ENCODE data around the gene IGBP1. TPM values are rescaled to one million over a fixed set of nuclear protein-coding genes. Genes with fewer than 3 reads are reported as not detected.

Gene IGBP1
- total RNA-seq, 1 experiment from 2014 or later: 43.0 TPM

DNA sequence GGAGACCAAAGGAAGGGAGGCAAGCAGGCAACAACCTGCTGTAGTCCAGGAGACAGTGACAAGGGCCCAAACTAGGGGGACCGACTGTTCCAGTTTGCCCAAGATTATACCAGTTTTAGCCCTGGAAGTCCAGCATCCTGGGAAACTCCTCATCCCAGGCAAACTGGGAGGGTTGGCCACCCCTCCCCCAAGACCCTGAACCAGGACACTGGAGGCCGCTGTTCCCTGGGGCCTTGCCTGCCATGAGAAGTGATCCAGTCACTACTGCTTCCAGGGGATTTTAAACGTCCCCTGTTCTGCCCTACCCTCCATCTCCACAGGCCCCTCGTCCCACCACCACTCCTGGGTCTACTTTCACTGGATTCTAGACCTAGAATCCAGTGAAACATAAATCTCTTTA is 39.7 kb downstream of the IGBP1 start:
- Histone ChIP-seq H3K9me3 (ENCODE audit: low read length) (no peaks in the 10 kb centered on the region), H3K79me2 (ENCODE audit: low read length) (no peaks in the 10 kb centered on the region)

DNA sequence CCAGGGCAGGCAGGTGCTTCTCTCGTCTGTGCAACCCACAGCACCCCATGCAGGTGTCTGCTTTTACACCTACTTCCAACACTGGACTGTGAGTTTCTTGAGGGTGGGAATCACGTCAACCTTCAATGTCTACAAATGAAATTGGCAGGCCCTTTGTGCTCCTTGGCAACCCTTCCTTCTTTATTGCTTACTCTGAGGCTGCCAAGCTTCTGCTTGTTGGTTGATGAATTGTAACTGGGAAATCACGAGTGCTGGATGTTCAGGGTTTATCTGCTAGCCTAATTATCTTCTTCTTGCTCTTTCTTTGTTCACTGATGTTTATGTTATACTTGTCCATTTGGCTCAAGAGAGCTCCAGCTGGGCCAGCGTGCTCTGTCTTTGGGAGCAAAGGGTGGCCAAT is 41.5 kb downstream of the IGBP1 start:
- peak overlapping the region; percentile 53; the same call in 1 of the 2 replicates for H2AFZ ChIP-seq (ENCODE audit: low read length)
- ChIA-PET CTCF (interaction anchor here (0.6 to 0.9 kb wide), 3 partner anchors 41 to 1872 kb away, joined by 3 to 6 read pairs (median 4); partner anchors contain the start of gene IGBP1), POLR2A (ENCODE audit: unreplicated experiment) (interaction anchor here (0.5 to 0.9 kb wide), 2 partner anchors 42 to 594 kb away, joined by 5 to 13 read pairs; partner anchors contain the start of gene IGBP1)
- H3K27ac ChIP-seq (ENCODE audit: low read length): peak overlapping the region; percentile 94
- DNase-seq (peak; percentile 48), ATAC-seq (peak; percentile 52)
- H4K20me1 ChIP-seq (ENCODE audit: low read length): no peaks in the 10 kb centered on the region
- no peaks in the 10 kb centered on the region for H3K27me3 ChIP-seq (ENCODE audit: low read length)
- no peaks in the 10 kb centered on the region for H3F3A ChIP-seq (ENCODE audit: low read length, unreplicated experiment)
- peak overlapping the region; percentile 77 for H3K4me2 ChIP-seq (ENCODE audit: low read length)
- H3K9ac ChIP-seq (ENCODE audit: low read length): peak overlapping the region; percentile 71
- H3K9me3 ChIP-seq (ENCODE audit: low read length): no peaks in the 10 kb centered on the region
- H3K4me1 ChIP-seq (ENCODE audit: insufficient read depth, low read length): peaks cover 38% of the 10 kb centered on the region
- intact Hi-C loops (cut with micrococcal nuclease): loop anchor here (2.0 kb wide), 1 partner anchor 42 kb away; the partner anchor contains the start of gene IGBP1
- H3K36me3 ChIP-seq (ENCODE audit: low read depth, low read length): no peaks in the 10 kb centered on the region
- H3K79me2 ChIP-seq (ENCODE audit: low read length): no peaks in the 10 kb centered on the region
- TF ChIP-seq EZH2 (IDR thresholded peaks at IDR 0.05; ENCODE audit: low read length, unreplicated experiment): no peak
- no peak for TF ChIP-seq EZH2phosphoT487 (IDR thresholded peaks at IDR 0.05; ENCODE audit: borderline replicate concordance, low read length)
- TF ChIP-seq, protein P1, sequence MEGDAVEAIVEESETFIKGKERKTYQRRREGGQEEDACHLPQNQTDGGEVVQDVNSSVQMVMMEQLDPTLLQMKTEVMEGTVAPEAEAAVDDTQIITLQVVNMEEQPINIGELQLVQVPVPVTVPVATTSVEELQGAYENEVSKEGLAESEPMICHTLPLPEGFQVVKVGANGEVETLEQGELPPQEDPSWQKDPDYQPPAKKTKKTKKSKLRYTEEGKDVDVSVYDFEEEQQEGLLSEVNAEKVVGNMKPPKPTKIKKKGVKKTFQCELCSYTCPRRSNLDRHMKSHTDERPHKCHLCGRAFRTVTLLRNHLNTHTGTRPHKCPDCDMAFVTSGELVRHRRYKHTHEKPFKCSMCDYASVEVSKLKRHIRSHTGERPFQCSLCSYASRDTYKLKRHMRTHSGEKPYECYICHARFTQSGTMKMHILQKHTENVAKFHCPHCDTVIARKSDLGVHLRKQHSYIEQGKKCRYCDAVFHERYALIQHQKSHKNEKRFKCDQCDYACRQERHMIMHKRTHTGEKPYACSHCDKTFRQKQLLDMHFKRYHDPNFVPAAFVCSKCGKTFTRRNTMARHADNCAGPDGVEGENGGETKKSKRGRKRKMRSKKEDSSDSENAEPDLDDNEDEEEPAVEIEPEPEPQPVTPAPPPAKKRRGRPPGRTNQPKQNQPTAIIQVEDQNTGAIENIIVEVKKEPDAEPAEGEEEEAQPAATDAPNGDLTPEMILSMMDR (conservative IDR thresholded peaks at IDR 0.05; ENCODE audit: low read depth, low read length): no peak
- peak overlapping the region; percentile 39; the same call in 1 of the 2 replicates for H3K4me3 ChIP-seq (ENCODE audit: low read length)
- no peaks in the 10 kb centered on the region for H3K9me2 ChIP-seq (replicated peaks; ENCODE audit: low read length)
- no TSS peak for BruUV-seq (replicated peaks)

More for the DNA sequence above, 39.7 kb downstream of the IGBP1 start:
- no peak overlapping the region for H3K27ac ChIP-seq (ENCODE audit: low read length)
- H3K4me1 ChIP-seq (ENCODE audit: insufficient read depth, low read length): peaks cover 54% of the 10 kb centered on the region
- ATAC-seq: no peak
- intact Hi-C loops (cut with micrococcal nuclease): no loop called here
- ChIA-PET CTCF (no interaction called here), POLR2A (ENCODE audit: unreplicated experiment) (no interaction called here)
- no peak overlapping the region for H3K9ac ChIP-seq (ENCODE audit: low read length)
- no peaks in the 10 kb centered on the region for H3K9me2 ChIP-seq (replicated peaks; ENCODE audit: low read length)
- no peak for DNase-seq
- no peak overlapping the region for H3K4me2 ChIP-seq (ENCODE audit: low read length)
- no peak overlapping the region for H3K4me3 ChIP-seq (ENCODE audit: low read length)
- no peak overlapping the region for H2AFZ ChIP-seq (ENCODE audit: low read length)
- TF ChIP-seq EZH2 (IDR thresholded peaks at IDR 0.05; ENCODE audit: low read length, unreplicated experiment): no peak
- TF ChIP-seq EZH2phosphoT487 (IDR thresholded peaks at IDR 0.05; ENCODE audit: borderline replicate concordance, low read length): no peak
- TF ChIP-seq, protein P1 (conservative IDR thresholded peaks at IDR 0.05; ENCODE audit: low read depth, low read length): no peak
- no peaks in the 10 kb centered on the region for H3K36me3 ChIP-seq (ENCODE audit: low read depth, low read length)
- no peaks in the 10 kb centered on the region for H3K27me3 ChIP-seq (ENCODE audit: low read length)
- BruUV-seq (replicated peaks): no TSS peak
- no peaks in the 10 kb centered on the region for H4K20me1 ChIP-seq (ENCODE audit: low read length)
- no peaks in the 10 kb centered on the region for H3F3A ChIP-seq (ENCODE audit: low read length, unreplicated experiment)

DNA sequence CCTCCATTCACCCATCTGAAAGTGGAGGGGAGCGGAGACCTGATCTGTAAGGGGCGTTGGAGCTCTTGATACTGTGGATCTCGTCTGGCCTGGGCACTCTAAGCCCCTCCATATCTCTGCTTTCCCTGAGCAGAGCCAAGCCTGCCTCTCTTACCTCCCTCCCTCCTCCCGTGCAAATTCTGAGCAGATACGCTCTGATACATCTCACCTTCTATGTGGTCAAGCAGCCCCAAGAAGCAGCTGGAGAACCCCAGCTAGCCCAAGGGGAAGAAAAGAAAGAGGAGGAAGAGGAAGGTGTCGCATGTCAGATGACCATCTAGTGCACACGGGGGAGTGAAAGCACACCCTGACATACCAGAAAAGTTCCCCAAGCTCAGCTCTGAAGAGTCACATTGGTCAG is 42.1 kb downstream of the IGBP1 start:
- Histone ChIP-seq H3K27ac (ENCODE audit: low read length) (peak overlapping the region; percentile 94; the same call in 1 of the 2 replicates), H3K9me2 (replicated peaks; ENCODE audit: low read length) (no peaks in the 10 kb centered on the region), H3K9me3 (ENCODE audit: low read length) (no peaks in the 10 kb centered on the region), H3K4me3 (ENCODE audit: low read length) (no peak overlapping the region), H4K20me1 (ENCODE audit: low read length) (no peaks in the 10 kb centered on the region), H3K4me2 (ENCODE audit: low read length) (no peak overlapping the region), H3K9ac (ENCODE audit: low read length) (no peak overlapping the region), H2AFZ (ENCODE audit: low read length) (no peak overlapping the region), H3K36me3 (ENCODE audit: low read depth, low read length) (no peaks in the 10 kb centered on the region), H3F3A (ENCODE audit: low read length, unreplicated experiment) (no peaks in the 10 kb centered on the region), H3K79me2 (ENCODE audit: low read length) (no peaks in the 10 kb centered on the region), H3K27me3 (ENCODE audit: low read length) (no peaks in the 10 kb centered on the region), H3K4me1 (ENCODE audit: insufficient read depth, low read length) (peaks cover 38% of the 10 kb centered on the region)
- ATAC-seq (no peak), DNase-seq (no peak)
- ChIA-PET CTCF (no interaction called here), POLR2A (ENCODE audit: unreplicated experiment) (no interaction called here)
- no TSS peak for BruUV-seq (replicated peaks)
- intact Hi-C loops (cut with micrococcal nuclease): loop anchor here (2.0 kb wide), 1 partner anchor 43 kb away; the partner anchor contains the start of gene IGBP1
- TF ChIP-seq EZH2 (IDR thresholded peaks at IDR 0.05; ENCODE audit: low read length, unreplicated experiment): no peak
- no peak for TF ChIP-seq EZH2phosphoT487 (IDR thresholded peaks at IDR 0.05; ENCODE audit: borderline replicate concordance, low read length)
- TF ChIP-seq, protein P1 (conservative IDR thresholded peaks at IDR 0.05; ENCODE audit: low read depth, low read length): no peak

Data from PC-3 (cell line).